ENCODE data around the gene TMCO6.
"Not testable (repeated sequence)": the region's sequence is repeated elsewhere in the genome, so short reads cannot be mapped to it uniquely, and the experiment has no call there.

The TMCO6 gene

DNA sequence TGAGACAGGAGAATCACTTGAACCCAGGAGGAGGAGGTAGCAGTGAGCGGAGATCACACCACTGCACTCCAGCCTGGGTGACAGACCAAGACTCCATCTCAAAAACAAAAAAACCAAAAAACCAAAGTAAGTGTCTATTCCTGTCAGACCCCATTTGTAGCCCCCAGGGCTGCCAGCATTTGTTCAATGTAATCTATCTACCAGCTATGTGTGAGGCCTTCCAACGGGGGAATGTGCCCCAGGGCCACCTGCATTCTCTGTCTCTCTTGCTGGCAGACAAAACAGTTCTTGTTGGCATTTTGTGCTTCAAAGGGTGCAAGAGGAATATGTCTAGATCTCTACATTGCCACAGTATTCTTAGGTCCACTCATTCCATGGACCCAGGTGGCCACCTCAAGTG lies 40.4 kb upstream of the TMCO6 start:
- H3K4me3 ChIP-seq (ENCODE audit: insufficient read depth, low read length, poor library complexity, severe bottlenecking): no peak overlapping the region
- no peaks in the 10 kb centered on the region for H3K9me3 ChIP-seq (ENCODE audit: insufficient read depth, low read length)
- no peak overlapping the region for H3K4me2 ChIP-seq (ENCODE audit: low read depth, low read length, poor library complexity, severe bottlenecking)
- H4K20me1 ChIP-seq (ENCODE audit: low read depth, low read length): no peaks in the 10 kb centered on the region
- no peak overlapping the region for H3K9ac ChIP-seq (ENCODE audit: low read length)
- H3K79me2 ChIP-seq (ENCODE audit: insufficient read depth, low read length): no peaks in the 10 kb centered on the region
- H3F3A ChIP-seq (ENCODE audit: insufficient read depth): no peaks in the 10 kb centered on the region
- no peaks in the 10 kb centered on the region for H3K27me3 ChIP-seq (ENCODE audit: low read length)
- no peaks in the 10 kb centered on the region for H3K36me3 ChIP-seq (ENCODE audit: low read length)
- no peak overlapping the region for H3K27ac ChIP-seq (ENCODE audit: low read depth, low read length)
- H3K9me2 ChIP-seq (replicated peaks; ENCODE audit: insufficient read depth, low read length): no peaks in the 10 kb centered on the region
- TF ChIP-seq EZH2phosphoT487 (conservative IDR thresholded peaks at IDR 0.05; ENCODE audit: low read length): no peak
- TF ChIP-seq, protein P1, sequence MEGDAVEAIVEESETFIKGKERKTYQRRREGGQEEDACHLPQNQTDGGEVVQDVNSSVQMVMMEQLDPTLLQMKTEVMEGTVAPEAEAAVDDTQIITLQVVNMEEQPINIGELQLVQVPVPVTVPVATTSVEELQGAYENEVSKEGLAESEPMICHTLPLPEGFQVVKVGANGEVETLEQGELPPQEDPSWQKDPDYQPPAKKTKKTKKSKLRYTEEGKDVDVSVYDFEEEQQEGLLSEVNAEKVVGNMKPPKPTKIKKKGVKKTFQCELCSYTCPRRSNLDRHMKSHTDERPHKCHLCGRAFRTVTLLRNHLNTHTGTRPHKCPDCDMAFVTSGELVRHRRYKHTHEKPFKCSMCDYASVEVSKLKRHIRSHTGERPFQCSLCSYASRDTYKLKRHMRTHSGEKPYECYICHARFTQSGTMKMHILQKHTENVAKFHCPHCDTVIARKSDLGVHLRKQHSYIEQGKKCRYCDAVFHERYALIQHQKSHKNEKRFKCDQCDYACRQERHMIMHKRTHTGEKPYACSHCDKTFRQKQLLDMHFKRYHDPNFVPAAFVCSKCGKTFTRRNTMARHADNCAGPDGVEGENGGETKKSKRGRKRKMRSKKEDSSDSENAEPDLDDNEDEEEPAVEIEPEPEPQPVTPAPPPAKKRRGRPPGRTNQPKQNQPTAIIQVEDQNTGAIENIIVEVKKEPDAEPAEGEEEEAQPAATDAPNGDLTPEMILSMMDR (IDR thresholded peaks at IDR 0.05; ENCODE audit: insufficient read depth, low read length, poor library complexity, severe bottlenecking): no peak
- H2AFZ ChIP-seq (ENCODE audit: low read depth, low read length, severe bottlenecking): no peak overlapping the region

DNA sequence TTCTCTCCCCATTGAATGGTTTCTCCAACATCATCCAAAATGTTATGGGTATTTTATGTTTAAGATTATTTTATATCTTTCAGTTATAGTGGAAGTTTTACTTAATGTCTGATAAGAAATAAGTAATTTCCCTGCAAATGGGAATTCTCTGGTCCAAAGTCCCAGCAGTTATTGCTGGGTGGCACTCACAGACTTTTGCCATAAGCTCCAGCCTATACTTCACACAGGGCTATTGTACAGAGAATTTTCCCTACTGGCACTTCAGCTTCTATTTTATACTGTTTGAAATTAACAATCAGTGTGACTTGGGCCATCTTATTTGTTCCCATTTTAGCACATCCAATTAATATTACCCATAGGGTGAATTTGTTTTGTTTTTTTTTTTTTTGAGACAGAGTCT lies 39.2 kb upstream of the TMCO6 start:
- no peak overlapping the region for H2AFZ ChIP-seq (ENCODE audit: low read depth, low read length, severe bottlenecking)
- H3K9me2 ChIP-seq (replicated peaks; ENCODE audit: insufficient read depth, low read length): no peaks in the 10 kb centered on the region
- H3F3A ChIP-seq (ENCODE audit: insufficient read depth): no peaks in the 10 kb centered on the region
- no peaks in the 10 kb centered on the region for H3K27me3 ChIP-seq (ENCODE audit: low read length)
- H3K79me2 ChIP-seq (ENCODE audit: insufficient read depth, low read length): no peaks in the 10 kb centered on the region
- no peaks in the 10 kb centered on the region for H3K36me3 ChIP-seq (ENCODE audit: low read length)
- H4K20me1 ChIP-seq (ENCODE audit: low read depth, low read length): no peaks in the 10 kb centered on the region
- H3K9ac ChIP-seq (ENCODE audit: low read length): no peak overlapping the region
- no peak overlapping the region for H3K4me2 ChIP-seq (ENCODE audit: low read depth, low read length, poor library complexity, severe bottlenecking)
- no peak overlapping the region for H3K27ac ChIP-seq (ENCODE audit: low read depth, low read length)
- TF ChIP-seq, protein P1 (IDR thresholded peaks at IDR 0.05; ENCODE audit: insufficient read depth, low read length, poor library complexity, severe bottlenecking): no peak
- no peak for TF ChIP-seq EZH2phosphoT487 (conservative IDR thresholded peaks at IDR 0.05; ENCODE audit: low read length)
- H3K9me3 ChIP-seq (ENCODE audit: insufficient read depth, low read length): no peaks in the 10 kb centered on the region
- H3K4me3 ChIP-seq (ENCODE audit: insufficient read depth, low read length, poor library complexity, severe bottlenecking): no peak overlapping the region

GRCh38 chr5:140602147-140602546 lies 37.1 kb upstream of the TMCO6 start:
- H3K27ac ChIP-seq (ENCODE audit: low read depth, low read length): no peak overlapping the region
- no peaks in the 10 kb centered on the region for H4K20me1 ChIP-seq (ENCODE audit: low read depth, low read length)
- H3K4me2 ChIP-seq (ENCODE audit: low read depth, low read length, poor library complexity, severe bottlenecking): no peak overlapping the region
- H3K4me3 ChIP-seq (ENCODE audit: insufficient read depth, low read length, poor library complexity, severe bottlenecking): no peak overlapping the region
- H3F3A ChIP-seq (ENCODE audit: insufficient read depth): no peaks in the 10 kb centered on the region
- no peak for TF ChIP-seq EZH2phosphoT487 (conservative IDR thresholded peaks at IDR 0.05; ENCODE audit: low read length)
- TF ChIP-seq, protein P1 (IDR thresholded peaks at IDR 0.05; ENCODE audit: insufficient read depth, low read length, poor library complexity, severe bottlenecking): no peak
- H3K9me3 ChIP-seq (ENCODE audit: insufficient read depth, low read length): no peaks in the 10 kb centered on the region
- no peak overlapping the region for H3K9ac ChIP-seq (ENCODE audit: low read length)
- no peaks in the 10 kb centered on the region for H3K9me2 ChIP-seq (replicated peaks; ENCODE audit: insufficient read depth, low read length)
- H3K79me2 ChIP-seq (ENCODE audit: insufficient read depth, low read length): no peaks in the 10 kb centered on the region
- no peaks in the 10 kb centered on the region for H3K27me3 ChIP-seq (ENCODE audit: low read length)
- H3K36me3 ChIP-seq (ENCODE audit: low read length): no peaks in the 10 kb centered on the region
- no peak overlapping the region for H2AFZ ChIP-seq (ENCODE audit: low read depth, low read length, severe bottlenecking)

DNA sequence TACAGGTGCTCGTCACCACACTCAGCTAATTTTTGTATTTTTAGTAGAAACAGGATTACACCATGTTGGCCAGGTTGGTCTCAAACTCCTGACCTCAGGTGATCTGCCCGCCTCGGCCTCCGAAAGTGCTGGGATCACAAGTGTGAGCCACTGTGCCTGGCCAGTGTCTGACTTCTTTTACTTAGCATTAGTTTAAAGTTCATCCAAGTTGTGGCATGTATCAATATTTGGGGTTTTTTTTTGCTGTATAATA lies 35.9 kb upstream of the TMCO6 start:
- H2AFZ ChIP-seq (ENCODE audit: low read depth, low read length, severe bottlenecking); H3K79me2 ChIP-seq (ENCODE audit: insufficient read depth, low read length); H3K4me3 ChIP-seq (ENCODE audit: insufficient read depth, low read length, poor library complexity, severe bottlenecking); H3K36me3 ChIP-seq (ENCODE audit: low read length); H3K27me3 ChIP-seq (ENCODE audit: low read length); H3K27ac ChIP-seq (ENCODE audit: low read depth, low read length); H3K9me3 ChIP-seq (ENCODE audit: insufficient read depth, low read length); H3K4me2 ChIP-seq (ENCODE audit: low read depth, low read length, poor library complexity, severe bottlenecking); H3K9me2 ChIP-seq (replicated peaks; ENCODE audit: insufficient read depth, low read length); H3F3A ChIP-seq (ENCODE audit: insufficient read depth); H3K9ac ChIP-seq (ENCODE audit: low read length); H4K20me1 ChIP-seq (ENCODE audit: low read depth, low read length): not testable (repeated sequence)
